Ishikawa (cell line): ENCODE measurements around the gene DLGAP3.

Experiments
- CREB1 ChIP-seq: IDR thresholded peaks from 2 replicates; pipeline ENCODE4 v1.6.1; 2012; ENCODE audit warnings: low read depth
- EGR1 ChIP-seq: IDR thresholded peaks from 2 replicates; pipeline ENCODE4 v1.6.1; 2012
- EP300 ChIP-seq: IDR thresholded peaks from 2 replicates; pipeline ENCODE4 v1.6.1; 2012; ENCODE audit warnings: borderline replicate concordance
- FOXM1 ChIP-seq: IDR thresholded peaks from 2 replicates; pipeline ENCODE4 v1.6.1; 2012; ENCODE audit warnings: low read depth, borderline replicate concordance
- TAF1 ChIP-seq: IDR thresholded peaks from 2 replicates; pipeline ENCODE4 v1.6.1; 2012; ENCODE audit warnings: low read depth, mild to moderate bottlenecking
- TCF12 ChIP-seq: IDR thresholded peaks from 2 replicates; pipeline ENCODE4 v1.6.1; 2012; ENCODE audit warnings: low read depth
- YY1 ChIP-seq: IDR thresholded peaks from 2 replicates; pipeline ENCODE4 v1.6.1; 2012; ENCODE audit warnings: low read depth
- ZBTB7A ChIP-seq: IDR thresholded peaks from 2 replicates; pipeline ENCODE4 v1.6.1; 2012; ENCODE audit warnings: low read depth
- TF ChIP-seq, protein P1 (sequence below): IDR thresholded peaks from 2 replicates; pipeline ENCODE4 v1.6.1; 2012
- TF ChIP-seq, protein P2 (sequence below): IDR thresholded peaks from 2 replicates; pipeline ENCODE4 v1.6.1; 2012; ENCODE audit warnings: low read depth, mild to moderate bottlenecking

DNA sequence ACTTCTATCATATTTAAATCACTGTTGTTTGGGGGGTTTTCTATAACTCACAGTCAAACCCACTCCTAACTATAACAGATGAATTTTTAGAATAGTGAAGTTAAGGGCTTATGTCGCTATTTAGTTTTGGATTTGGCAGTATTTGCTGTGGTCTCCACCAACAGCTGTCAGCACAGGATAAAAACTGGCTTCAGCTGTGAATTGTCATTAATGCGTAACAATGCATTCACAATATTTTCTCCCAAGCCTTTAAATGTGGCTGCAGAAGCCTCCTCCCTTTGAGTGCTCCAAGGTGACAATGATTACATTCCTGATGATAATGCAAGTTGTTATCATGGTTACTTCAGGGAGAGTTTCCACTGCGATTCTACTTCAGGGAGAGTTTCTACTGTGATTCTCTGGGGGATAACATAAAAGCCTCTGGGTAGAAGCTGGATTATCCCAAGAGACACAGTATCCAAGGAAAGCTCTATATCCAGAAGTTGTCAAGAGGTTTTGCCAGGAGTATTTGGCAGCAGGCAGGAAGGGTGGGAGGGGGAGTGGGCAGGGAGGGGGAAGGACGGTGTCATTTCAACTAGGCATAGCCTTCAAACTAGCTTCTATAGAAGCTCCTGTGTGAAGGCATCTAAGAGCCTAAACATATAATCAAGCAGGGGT lies 55.0 kb downstream of the DLGAP3 start:
- no peak for TF ChIP-seq EGR1
- TF ChIP-seq, protein P1, sequence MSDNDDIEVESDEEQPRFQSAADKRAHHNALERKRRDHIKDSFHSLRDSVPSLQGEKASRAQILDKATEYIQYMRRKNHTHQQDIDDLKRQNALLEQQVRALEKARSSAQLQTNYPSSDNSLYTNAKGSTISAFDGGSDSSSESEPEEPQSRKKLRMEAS: no peak
- TF ChIP-seq CREB1: no peak
- TF ChIP-seq, protein P2, sequence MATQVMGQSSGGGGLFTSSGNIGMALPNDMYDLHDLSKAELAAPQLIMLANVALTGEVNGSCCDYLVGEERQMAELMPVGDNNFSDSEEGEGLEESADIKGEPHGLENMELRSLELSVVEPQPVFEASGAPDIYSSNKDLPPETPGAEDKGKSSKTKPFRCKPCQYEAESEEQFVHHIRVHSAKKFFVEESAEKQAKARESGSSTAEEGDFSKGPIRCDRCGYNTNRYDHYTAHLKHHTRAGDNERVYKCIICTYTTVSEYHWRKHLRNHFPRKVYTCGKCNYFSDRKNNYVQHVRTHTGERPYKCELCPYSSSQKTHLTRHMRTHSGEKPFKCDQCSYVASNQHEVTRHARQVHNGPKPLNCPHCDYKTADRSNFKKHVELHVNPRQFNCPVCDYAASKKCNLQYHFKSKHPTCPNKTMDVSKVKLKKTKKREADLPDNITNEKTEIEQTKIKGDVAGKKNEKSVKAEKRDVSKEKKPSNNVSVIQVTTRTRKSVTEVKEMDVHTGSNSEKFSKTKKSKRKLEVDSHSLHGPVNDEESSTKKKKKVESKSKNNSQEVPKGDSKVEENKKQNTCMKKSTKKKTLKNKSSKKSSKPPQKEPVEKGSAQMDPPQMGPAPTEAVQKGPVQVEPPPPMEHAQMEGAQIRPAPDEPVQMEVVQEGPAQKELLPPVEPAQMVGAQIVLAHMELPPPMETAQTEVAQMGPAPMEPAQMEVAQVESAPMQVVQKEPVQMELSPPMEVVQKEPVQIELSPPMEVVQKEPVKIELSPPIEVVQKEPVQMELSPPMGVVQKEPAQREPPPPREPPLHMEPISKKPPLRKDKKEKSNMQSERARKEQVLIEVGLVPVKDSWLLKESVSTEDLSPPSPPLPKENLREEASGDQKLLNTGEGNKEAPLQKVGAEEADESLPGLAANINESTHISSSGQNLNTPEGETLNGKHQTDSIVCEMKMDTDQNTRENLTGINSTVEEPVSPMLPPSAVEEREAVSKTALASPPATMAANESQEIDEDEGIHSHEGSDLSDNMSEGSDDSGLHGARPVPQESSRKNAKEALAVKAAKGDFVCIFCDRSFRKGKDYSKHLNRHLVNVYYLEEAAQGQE: no peak
- no peak for TF ChIP-seq EP300
- no peak for TF ChIP-seq TCF12
- no peak for TF ChIP-seq FOXM1
- TF ChIP-seq YY1: no peak
- TF ChIP-seq ZBTB7A: no peak
- no peak for TF ChIP-seq TAF1
